Activated CD4-positive, alpha-beta T cell treated with anti-CD3 and anti-CD28 coated beads, Interleukin-2, amount 50 U/mL, for 1 hour (primary cell): ENCODE measurements around the gene TRIM51G.
"Not testable (repeated sequence)": the region's sequence is repeated elsewhere in the genome, so short reads cannot be mapped to it uniquely, and the experiment has no call there.

Experiments
- DNase-seq: peaks from one replicate; pipeline ENCODE4 v3.0.0-alpha.2; 2020

The TRIM51G gene

GRCh38 chr11:48983785-48984184 lies at the start of gene TRIM51G:
TRIM51G (minus strand) TSS chr11:48983885; CDS start chr11:48981695, 2,190 bp downstream.
- not testable (repeated sequence) for DNase-seq

GRCh38 chr11:49028523-49028922 lies 44.8 kb upstream of the TRIM51G start, which contains the start of gene TRIM49B:
TRIM49B (plus strand) TSS chr11:49028823; CDS start chr11:49031600, 2,777 bp downstream.
- not testable (repeated sequence) for DNase-seq

- DNase-seq, result not testable (repeated sequence)
These were observed 15.1 kb downstream of the TRIM51G start for GRCh38 chr11:48968592-48968991.

GRCh38 chr11:48955315-48956049 lies 28.2 kb downstream of the TRIM51G start:
- not testable (repeated sequence) for DNase-seq

GRCh38 chr11:48945796-48946195 lies 37.9 kb downstream of the TRIM51G start:
- DNase-seq, result not testable (repeated sequence)
